GM19452 (cell line): ENCODE data around the gene ROS1.
"Not testable (repeated sequence)": the region's sequence is repeated elsewhere in the genome, so short reads cannot be mapped to it uniquely, and the experiment has no call there.

Experiments used
- ATAC-seq: cut with Tn5 transposase; IDR thresholded peaks from one replicate; pipeline ENCODE4 v1.9.1; 2021; ENCODE audit not compliant: unreplicated experiment

ROS1 gene

DNA sequence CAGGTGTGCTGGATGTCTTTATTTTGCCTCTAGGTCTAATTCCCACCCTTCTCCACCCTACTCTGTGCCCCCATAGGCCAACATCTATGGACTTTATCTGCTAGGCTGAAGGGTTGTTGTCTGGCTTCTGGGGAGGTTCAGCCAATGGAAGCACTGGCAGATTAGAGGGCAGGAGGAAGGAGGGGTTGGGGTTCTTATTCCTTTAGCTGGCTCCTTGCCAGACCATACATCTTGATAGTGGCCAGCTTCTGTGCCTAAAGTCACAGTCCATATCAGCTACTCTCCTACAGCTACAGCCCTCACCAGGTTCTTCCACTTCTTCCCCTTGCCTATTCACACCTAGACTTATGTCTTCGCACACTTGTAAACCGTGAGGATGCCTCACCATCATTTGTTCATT, 41.1 kb downstream of the ROS1 start:
- no peak for ATAC-seq

DNA sequence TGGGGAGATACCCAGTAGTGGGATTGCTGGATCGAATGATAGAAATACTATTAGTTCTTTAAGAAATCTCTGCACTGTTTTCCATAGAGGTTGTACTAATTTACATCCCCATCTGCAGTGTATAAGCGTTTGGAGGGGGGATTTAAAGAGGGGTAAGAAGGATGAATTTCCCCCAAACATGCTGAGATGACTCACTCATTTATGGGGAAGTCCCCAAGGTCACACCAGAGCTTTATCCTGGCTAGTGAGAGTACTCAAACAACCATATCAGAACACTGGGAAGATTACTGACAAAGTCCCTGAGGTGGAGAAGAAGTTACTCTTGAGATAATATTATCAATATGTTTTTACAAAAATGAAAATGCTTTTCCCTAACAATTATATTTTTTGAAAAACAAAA, 44.0 kb downstream of the ROS1 start:
- ATAC-seq: no peak

DNA sequence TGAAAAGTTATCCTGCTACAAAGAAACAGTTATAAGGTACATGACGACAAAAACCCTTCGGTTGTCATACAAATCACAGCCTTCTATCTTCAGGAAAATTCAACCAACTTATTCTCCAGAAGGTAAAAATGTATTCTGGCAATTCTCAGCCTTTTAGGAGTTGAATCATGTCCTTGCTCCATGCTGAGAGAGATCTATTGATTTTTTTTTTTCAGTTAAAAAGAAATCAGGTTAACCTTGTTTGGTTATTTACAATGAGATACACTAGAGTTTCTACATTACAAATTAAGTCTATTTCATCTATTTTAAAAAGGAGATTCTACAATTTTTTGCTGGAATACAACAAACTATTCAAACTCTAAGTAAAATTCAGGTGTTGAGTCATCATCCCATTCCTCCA, 45.4 kb downstream of the ROS1 start:
- no peak for ATAC-seq

- no peak for ATAC-seq
Measured at GRCh38 chr6:117375446-117375845, 50.3 kb downstream of the ROS1 start.

GRCh38 chr6:117373211-117373813, 52.4 kb downstream of the ROS1 start:
- no peak for ATAC-seq

GRCh38 chr6:117372289-117372688, 53.5 kb downstream of the ROS1 start:
- ATAC-seq: not testable (repeated sequence)

- no peak for ATAC-seq
Measured at GRCh38 chr6:117371492-117371891, 54.2 kb downstream of the ROS1 start.

DNA sequence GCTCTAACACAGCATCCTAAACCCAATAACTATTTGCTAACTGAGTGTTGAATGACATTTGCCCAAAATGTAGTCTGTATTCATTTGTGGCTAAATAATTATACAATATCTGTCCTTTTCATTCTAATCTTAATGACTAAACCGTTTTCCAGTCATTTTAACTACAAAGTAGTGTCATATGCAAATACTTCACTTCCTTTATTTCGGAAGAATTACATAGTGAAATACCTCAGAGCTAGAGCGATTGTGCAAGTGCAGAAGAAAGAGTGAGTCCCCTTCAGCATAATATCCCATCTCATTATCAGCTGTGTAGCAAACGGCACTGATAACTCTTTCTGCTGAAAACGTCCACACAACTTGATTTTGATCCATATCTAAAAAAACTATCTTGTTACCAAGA, 66.2 kb downstream of the ROS1 start:
- ATAC-seq: no peak

DNA sequence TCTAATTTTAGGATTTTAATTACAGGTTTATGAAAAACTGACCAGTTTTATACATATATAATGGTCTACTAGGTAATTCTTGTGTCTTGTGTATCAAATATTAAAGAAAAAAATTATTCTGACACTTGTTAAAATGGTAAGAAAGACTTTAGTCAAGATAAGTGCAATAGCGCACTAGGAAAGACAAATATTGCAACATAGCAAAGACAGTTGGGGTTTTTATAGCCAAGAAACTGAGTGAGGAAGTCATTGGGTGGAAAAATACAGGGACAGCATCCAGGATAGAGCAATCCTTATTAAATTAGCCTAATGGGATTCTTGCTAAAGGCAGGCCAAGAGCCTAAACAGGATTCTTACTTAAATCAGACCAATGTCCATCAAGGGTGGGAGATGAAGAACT, 71.1 kb downstream of the ROS1 start:
- no peak for ATAC-seq

DNA sequence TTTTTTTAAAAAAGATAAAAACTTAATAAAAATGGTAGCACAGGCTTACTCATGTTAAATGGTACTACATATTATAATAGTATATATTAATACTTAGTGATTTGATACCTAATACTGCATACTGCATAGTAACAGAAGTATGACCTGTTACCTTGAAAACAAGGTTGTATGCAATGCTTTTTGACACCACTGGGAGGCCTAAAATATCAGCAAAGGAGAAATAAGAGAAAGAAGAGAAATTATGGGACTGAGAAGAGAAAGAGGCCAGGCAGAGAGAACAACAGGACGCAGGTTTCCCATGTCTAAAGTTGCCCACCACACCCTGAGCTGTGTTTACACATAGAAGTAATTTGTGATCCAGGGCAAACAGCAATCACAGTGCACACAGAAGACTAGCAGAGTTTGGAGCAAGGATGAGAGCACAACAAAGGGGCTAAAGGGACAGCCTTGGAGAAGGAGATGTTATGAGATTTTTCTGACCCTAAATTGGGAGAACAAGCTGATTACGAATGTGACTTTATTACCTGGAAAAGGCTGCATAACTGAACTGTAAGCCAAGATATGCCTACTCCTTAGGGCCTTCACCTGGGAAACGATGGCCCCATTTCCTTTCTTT, 73.2 kb downstream of the ROS1 start:
- no peak for ATAC-seq

GRCh38 chr6:117351521-117351920, 74.2 kb downstream of the ROS1 start:
- no peak for ATAC-seq

DNA sequence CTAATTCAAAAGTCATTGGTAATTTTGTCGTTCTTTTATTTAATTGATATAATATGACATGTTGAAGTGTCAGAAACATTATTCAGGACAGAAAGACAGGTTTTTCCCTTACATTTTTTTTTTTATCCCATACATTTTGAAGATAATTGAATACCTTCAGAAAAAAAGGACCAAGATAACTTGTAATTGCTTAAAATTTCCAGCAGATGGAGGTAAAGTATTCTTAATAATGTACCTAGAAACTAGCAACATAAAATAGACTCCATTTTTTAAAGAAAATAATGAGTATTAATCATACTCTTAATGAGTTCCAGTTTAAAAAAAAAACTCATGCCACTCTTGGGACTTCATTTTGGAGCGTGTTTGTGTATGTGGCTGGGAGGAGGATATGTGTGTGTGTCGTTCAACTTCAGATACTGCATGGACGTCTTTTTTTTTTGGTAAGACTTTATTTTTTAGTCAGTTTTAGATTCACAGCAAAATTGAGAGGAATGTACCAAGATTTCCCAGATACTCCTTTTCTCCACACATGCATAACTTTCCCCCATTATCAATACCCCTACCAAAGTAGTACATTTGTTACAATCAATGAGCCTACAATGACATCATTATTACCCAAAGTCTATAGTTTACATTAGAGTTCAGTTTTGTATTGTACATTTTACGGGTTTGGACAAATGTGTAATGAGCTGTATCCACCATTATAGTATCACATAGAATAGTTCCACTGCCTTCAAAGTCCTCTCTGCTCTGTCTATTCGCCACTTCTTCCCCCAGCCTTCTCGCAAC, 79.4 kb downstream of the ROS1 start:
- ATAC-seq: no peak

GRCh38 chr6:117345292-117345610, 80.5 kb downstream of the ROS1 start:
- ATAC-seq: no peak

DNA sequence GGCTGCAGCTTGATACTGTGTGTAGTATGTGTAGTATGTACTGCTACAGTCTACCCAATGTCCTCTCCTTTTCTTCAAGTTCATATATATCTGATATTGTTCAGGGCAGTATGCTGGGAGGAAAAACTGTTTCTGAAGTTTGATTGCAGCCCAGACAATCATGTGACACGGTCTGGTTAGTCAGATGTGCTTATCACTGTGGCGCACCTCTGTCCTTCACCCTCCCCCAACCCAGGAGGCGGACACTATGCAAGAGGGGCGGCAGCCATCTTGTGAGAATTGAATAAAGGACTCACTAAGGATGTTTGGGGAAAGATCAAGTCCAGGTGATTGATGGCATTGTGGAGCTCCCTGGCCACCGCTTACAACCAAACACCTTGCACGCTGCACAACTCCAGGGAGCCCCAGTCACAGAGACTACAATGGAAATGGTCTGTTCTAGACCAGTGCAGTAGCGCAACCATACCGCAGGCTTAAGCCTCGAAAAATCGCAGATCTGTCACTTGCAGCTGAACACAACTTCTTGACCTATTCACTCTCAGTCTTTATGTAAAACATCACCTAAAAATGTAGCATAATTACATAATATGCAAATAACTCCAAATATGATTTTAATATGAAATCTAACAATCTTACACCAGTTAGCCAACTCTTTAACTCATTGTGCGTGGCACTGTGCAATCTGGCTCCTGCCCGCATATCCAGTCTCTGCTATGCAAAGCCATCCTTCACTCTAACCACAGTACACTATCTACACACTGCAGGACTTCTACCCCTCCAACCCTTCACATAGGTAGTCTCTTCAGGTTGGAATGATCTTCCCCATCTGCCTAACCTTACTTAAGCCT, 81.1 kb downstream of the ROS1 start:
- no peak for ATAC-seq

- ATAC-seq: no peak
Measured at GRCh38 chr6:117338567-117338966, 87.2 kb downstream of the ROS1 start.

DNA sequence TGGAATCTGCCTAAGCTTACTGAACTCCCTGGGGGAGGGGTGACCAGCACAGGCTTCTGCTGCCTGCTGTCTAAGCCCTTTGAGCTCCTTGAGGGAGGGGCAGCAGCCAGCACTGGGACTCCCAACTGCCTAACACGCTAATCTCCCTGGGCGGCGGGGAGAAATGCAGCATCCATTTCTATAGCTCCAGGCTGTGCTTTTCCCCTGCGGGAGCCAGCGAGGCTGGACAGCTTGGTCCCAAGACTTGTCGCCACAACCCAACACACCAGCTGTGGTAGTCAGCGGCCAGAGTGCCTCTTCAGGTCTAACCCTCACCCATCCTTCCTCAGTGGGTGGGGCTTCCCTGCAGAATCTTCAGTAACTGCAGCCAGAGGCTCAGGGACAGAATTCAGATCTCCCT, 95.8 kb downstream of the ROS1 start:
- ATAC-seq: no peak

DNA sequence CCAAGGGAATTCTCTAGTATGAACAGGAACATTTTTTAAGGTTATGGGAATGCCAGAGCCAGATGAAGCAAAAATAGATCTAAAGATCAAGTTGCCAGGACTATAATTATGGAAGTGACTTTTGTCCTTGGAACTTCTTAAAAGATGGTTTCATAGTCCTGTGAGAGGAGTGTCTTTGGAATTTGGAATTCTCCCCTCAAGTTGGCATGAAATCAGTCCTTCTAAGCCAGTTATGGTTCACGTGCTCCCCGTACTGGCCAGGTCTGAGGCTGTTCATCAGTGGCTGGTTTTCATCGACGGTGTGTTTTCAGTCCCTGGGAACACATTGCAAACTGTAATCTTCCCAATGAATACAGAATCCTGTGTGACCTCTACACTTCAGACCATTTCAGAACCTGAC, 97.2 kb downstream of the ROS1 start:
- ATAC-seq: no peak

- ATAC-seq: no peak
Measured at GRCh38 chr6:117328005-117328389, 97.7 kb downstream of the ROS1 start.

- ATAC-seq: no peak
Measured at GRCh38 chr6:117327149-117328004, 98.4 kb downstream of the ROS1 start.

DNA sequence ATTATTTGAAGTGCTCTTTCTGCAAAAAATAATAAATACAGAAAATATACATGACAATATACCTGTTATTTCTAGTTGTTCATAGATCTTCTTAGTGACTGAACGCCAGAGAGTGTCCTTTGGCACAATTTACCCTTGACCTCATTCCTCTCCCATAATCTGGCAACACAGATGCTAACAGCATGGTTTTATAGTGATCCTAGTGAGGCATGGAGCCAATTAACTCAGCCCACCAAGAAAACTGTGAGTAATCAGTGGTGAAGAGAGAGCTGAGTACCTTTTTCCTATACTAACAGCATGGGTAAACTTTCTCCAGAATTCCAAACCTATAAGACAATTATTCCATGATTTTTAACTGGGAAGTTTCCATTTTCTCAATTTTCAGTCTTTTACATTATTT, 99.3 kb downstream of the ROS1 start:
- no peak for ATAC-seq

- ATAC-seq: no peak
Measured at GRCh38 chr6:117317261-117317660, 108.5 kb downstream of the ROS1 start.
